HG03575 (cell line): ENCODE results near the gene ABI3BP.
"Not testable (repeated sequence)": the region's sequence is repeated elsewhere in the genome, so short reads cannot be mapped to it uniquely, and the experiment has no call there.

Source experiments
- ATAC-seq: cut with Tn5 transposase; IDR thresholded peaks from one replicate; pipeline ENCODE4 v1.9.1; 2021; ENCODE audit not compliant: unreplicated experiment, insufficient number of reproducible peaks, low FRiP score; ENCODE audit errors: extremely low read depth

Gene ABI3BP

DNA sequence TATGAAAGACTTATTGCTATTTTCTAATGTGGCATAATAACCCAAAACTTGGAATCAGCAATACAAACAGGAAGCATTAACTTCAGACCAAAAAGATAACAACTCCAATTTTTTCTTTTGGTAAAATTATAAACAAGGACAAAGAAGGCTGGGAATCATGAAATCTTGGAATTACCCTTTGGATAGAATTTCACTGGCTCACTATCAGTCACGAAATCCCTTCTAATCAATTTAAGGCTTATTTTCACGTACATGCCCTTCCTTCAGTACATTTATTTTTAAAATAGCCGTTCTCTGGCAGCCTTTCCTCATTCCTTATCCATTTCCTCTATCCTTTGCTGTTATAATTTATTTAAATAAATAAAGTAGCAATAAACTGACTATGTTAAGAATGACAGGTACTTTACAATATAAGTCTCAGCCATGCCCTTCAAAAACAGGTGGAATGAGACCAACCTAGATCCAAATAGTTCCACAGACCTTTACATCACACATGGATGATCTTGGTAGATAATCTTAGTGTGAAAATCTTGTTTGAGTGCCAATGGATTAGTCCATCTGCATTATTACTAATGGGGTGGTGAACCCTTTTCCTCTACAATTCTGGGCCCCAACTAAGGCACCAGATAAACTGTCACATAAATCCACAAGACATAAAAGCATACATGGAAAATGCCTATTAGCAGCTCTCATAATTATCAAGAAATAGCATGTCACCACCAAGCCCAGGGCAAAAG lies 38.9 kb downstream of the ABI3BP start:
- no peak for ATAC-seq

DNA sequence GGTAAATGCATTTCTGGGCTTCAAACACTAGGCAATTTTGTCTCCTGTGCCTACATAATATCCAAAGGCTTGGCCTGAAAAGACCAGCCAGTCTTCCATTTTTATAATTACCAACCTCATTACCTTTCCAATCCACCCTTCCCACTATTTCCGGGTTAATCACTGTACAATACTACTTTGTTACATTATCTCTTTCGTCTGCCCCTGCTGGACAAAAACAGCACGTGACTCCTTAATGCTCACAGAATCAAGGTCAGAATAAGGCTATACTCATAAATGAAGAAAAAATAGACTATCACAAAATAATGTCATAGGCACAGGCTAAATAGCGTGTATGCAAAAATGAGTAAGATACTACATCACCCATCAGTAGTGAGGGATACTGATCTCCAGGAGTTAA lies 40.1 kb downstream of the ABI3BP start:
- no peak for ATAC-seq

DNA sequence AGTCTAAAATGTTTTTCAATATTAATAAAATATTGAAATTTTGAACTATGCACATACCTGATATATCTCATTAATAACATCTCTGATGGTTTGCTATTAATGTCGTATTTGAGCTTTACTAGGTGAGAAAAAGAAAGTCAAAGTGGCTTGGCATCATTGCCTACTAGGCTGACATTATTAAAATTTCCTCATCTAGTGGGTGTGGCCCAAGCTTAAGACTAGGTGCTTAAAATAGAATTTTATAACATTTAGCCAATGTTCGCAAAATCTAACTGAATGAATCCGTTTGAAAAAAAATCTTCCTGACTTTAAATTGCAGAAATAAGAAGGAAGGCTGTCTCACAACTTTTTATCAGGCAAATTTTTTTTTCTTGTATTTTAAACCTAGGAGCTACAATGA lies 46.1 kb downstream of the ABI3BP start:
- no peak for ATAC-seq

DNA sequence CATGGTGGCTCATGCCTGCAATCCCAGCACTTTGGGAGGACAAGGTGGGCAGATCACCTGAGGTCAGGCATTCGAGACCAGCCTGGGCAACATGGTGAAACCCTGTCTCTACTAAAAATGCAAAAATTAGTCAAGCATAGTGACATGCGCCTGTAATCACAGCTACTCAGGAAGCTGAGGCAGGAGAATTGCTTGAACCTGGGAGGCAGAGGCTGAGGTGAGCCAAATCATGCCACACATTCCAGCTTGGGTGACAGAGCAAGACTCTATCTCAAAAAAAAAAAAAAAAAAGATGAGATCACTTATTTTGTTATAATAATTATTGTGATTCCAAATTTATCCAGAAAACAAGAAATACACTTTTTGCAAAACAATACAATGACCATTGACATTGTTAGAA lies 47.1 kb downstream of the ABI3BP start:
- ATAC-seq, result not testable (repeated sequence)

DNA sequence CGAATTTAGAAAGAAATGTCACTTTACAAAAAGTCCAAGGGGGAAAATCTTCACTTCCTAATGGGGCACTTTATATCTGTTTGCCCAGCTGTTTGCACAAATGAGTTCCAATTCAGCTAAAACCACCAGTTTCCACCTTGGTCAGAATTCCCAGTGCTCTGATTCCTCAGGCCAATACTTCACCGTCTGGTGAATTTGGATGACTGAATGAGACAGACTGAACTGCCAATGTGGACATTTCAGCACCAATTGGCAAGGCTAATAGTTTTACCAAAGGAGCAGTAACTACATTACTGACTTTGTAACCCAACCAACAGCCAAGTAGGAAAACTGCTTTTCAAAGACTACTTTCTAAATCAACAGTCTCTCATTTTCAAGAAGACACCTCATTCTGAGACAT lies 51.8 kb downstream of the ABI3BP start:
- no peak for ATAC-seq

DNA sequence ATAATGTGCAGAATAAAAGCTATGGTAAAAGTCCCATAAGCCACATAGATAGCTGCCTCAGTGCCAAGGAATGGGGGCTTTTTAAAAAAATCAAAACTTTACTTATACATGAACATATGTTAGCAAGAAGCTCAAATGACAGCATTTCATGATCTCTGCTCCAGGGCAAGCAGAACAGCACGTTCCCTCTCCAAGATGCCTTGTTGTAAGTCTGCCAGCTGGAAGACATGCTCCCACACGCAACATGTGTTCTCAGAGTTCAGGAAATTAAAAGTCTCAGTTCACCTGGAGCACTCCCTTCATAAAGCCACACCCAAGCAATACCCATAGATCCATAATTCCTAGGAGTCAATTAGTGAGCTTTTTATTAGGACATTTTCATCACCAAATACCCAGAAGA lies 52.2 kb downstream of the ABI3BP start:
- ATAC-seq, result no peak

DNA sequence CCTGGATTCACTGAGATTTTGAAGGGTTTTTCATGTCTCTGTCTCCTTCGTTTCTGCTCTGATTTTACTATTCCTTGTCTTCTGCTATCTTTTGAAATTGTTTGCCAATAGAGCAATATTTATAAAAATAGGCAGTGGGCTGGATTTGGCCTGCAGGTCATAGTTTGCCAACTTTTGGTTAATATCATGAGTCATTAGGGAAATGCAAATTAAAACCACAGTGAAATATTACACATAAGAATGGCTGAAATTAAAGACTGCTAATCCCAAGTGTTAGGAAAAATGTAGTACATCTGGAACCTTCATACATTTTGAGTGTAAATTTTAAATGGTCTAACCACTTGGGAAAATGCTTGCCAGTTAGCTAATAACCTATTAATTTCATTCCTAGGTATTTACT lies 56.3 kb downstream of the ABI3BP start:
- no peak for ATAC-seq

DNA sequence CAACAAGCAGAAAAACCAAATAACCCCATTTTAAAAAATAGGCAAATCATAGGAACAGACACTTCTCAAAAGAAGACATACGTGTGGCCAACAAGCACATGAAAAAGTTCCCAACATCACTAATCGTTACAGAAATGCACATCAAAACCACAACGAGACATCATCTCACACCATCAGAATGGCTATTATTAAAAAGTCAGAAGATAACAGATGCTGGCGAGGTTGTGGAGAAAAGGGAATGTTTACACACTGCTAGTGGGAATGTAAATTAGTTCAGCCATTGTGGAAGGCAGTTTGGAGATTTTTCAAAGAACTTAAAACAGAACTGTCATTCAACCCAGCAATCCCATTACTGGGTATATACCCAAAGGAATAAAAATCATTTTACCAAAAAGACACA lies 60.7 kb downstream of the ABI3BP start:
- no peak for ATAC-seq

DNA sequence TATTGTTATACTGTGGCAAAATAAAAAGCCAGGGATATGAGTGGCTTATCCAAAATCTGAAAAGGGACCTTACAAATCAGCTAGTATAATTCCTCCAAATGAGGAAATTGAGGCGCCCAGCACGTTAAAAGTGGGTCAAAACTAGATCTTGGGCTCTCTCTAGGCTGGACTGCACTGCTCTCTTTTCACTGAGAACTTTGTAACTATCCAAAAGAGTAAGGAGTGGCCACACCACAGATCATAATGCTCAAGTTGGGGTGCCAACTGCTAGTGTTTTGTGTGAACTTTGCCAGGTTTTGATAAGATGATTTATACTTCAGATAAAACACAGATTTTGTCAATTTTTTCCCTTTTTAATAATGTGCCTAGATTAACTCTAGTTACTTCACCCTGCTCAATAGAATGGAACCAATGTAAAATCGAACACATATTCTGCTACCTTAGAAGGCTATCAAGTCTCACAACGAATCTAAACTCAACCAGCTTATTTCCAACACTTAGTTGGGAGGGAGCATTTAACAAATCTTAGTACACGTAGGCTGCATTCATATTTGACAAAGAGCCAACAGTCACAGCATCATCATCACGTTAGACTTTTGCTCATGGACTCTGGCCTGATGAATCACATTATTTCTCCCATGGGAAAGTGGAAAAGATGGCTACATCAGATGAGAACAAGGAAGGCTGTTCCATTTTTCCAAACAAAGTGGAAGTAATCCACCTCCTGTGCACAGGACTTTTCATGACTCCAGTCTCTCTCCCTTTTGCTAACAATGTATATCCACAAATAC lies 64.4 kb downstream of the ABI3BP start:
- no peak for ATAC-seq

DNA sequence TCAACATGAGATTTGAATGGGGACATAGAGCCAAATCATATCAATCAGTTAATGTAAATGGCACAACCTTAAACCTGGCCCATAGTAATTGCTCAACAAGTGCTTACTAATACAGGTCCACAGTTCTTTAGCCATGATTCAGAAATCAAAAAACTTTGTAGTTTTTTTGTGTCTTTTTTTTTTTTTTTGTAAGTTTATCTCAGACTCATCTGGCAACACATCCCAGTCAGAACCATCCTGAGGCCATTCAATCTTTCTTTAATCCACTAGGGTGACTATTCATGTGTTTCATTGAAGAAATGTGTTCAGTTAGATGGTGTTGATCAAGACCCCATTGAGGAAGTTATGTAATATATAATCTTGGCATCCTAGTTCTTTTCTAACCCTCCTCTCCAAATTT lies 65.4 kb downstream of the ABI3BP start:
- no peak for ATAC-seq

DNA sequence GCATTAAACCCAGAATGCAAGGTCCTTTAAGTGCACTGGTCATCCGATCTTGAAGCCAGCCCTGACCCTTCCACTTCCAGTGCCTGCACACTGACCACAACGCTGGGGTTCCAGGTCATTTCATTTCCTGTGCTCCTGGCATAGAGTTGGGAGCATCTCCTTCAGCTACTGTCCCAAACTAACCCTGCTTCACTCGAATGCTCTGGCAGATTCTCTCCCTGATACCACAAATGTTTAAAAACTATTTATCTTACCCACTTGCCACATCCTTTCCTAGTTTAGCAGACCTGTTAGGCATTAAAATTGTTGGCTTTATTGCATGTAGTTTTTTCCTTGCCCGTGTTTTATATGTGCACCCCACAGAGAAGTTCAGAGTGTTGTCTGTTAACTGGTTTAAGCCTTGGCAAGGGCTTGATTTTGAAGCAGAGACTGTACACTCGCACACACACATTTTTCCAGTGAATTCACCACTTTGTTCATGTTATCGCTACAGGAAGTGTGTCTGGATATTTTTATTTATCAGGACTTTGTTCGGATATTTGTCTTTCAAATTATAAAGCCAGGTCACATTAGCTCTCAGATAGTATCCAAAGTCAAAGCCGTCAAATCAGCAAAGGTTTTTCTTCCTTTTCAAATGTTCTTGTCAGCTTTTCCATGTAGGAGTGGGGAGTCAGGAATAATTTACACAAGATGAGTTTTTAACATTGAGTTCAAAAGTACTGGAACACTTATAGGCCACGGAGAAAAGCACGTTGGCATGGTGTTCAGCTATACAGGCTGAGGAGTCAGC lies 77.3 kb downstream of the ABI3BP start:
- ATAC-seq, result no peak

DNA sequence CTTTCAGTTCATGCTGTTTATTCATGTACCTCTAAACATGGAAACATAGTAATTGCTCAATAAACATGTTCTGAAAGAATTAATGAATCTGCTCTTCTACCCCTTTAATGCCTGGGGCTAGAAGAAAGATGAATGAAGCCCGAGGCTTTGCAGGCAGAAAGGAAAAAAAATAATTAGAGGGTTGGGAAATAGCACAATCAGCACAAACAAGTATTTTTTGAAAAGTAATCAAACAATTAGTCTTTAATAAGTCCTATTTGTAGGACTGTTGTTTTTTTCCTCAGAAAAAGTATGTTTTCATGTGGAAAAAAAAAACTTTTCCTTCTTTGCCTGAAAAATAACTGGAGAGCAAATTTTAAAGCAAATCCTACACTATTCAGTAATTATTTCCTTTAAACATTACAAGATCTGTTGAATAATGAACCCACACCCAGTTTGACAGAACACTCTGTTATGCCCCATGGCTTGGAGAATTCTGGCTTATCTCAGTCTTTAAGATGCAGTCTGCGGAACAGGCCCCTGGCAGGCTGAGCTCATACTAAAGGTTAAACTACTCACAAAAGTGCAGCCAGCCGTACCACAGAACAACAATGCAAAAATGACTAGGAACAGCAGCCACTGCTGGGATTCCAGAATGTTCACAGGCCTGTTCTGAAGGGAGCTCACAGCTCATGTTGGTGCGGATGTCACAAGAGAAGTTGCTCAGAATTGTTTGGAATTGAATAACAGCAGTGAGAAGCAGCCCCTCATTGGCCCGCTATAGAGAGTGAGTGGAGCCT lies 79.2 kb downstream of the ABI3BP start:
- no peak for ATAC-seq

DNA sequence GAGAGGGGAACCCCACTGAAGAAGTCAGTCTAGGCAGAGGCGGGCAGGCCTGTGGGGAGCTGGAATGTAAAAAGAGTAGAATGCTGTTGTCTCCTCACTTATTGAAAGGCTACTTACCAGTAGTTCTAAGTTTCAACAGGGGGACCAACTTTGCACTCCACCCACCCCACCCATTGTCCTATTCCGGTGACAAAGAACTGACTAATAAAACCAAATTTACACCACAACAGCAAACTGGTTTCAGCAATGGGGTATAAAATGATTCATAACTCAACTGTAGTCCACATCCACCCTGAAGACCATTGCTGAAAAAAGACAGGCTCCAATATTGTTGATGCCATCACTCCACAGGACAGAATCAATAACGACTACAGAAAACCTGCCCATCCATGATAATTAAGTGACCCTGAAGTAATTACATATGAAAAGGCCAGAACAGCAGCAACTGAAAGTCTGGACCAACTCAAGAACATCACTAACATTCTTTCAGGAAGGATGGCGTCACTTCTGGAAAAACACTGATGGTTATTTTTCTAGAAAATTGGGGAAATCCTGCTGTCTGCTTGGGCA lies 80.2 kb downstream of the ABI3BP start:
- ATAC-seq, result no peak

DNA sequence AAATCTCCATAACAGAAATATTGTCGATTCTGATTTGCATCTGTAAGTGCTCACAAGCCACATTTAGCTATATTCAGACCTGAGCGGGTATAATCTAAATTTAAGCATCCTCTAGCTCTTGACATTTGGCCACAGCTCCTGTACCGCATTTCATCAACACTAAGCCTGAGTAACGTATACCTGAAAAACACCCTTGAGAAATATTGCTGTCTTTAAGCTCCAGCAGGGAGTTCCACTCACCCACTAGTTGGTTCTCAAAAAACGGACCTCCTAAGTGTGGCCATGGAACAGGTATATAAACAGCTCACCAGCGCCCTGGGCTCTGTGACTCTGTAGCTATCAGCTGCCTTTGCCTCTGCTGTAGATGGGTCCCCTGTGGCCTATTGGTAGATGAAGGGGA lies 80.7 kb downstream of the ABI3BP start:
- ATAC-seq, result no peak

DNA sequence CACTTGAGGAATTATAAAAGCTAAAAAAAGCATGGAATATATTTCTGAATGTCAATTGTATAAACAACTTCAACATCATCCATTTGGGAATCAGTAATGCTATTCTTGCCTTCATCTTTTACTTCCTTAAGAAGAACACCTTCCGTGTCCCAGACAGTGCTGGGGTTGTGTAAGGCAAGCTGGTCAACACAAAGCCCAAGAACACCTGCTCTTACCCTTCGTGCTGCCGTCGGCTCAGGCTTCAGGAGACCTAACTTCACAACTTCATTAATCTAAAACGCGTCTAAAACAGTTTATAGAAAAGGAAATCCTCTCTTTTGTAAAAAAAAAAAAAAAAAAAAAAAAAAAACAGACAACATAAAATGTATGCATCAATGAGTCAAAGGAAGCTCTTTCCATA lies 81.3 kb downstream of the ABI3BP start:
- ATAC-seq, result no peak

DNA sequence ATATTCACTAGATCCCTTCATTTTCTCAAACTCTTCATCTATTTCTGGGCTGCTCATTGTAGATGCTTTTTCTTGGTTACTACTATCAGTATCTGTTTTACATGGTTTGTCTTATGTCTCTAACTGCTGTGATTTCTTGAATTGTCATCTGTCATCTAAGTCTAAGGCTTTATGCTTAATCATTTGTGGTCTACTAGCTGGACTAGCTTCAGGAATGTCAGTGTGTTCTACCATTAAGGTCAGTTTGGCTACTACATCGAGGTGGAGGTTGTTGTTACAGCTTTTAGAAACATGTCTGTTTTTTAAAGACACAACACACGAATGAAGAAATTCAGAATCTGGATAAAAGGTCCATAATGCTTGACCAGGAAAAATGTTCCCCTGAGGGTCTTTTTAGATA lies 82.2 kb downstream of the ABI3BP start:
- ATAC-seq, result no peak

DNA sequence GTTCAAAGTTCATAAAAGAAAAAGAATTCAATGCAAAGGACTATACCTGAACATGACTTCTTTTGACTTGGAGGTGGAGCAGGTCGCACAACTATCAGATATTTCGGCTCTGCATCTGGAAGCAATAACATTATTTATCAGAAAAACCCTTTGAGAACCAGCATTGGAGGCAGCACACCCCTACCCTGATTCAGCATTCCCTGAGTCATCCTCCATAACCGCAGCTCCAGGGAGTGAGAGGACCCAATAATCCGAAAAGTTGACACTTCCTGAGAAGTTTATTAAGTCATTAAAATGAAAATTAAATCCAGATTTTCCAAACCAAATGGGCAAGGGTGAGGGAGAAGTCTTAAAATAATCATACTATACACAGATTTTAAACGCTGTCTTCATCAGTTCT lies 90.6 kb downstream of the ABI3BP start:
- no peak for ATAC-seq

DNA sequence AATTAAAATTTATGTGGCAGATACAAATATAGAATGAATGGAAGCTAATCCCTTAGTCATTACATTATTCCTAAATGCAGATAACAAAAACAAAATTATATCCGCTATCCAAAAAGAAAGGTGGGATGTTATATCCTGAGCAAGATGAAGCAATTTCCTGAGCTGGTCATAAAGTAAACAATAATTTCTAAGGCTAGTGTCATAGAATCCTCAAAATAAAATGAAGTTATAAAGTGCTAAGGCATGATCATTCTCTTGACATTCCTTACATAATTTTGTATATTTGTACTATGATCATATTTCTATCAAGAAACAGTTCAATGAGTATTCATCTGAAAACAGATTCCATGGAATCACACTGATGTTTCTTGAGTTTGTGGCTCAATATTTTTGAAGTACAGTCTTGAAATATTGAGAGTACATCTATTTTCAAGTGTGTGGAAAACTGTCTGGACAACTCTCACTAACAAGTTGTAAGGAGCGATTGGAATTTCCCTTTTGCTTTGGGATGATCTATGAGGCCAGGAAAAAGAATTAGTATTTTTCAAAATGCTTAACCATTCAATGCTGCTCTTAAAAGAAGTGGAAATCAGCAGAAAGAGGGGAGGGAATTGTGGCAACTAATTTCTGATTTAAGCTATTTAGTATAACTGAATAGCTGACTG lies 92.4 kb downstream of the ABI3BP start:
- ATAC-seq, result no peak
